ENCODE data around the gene IGDCC3.

DNA sequence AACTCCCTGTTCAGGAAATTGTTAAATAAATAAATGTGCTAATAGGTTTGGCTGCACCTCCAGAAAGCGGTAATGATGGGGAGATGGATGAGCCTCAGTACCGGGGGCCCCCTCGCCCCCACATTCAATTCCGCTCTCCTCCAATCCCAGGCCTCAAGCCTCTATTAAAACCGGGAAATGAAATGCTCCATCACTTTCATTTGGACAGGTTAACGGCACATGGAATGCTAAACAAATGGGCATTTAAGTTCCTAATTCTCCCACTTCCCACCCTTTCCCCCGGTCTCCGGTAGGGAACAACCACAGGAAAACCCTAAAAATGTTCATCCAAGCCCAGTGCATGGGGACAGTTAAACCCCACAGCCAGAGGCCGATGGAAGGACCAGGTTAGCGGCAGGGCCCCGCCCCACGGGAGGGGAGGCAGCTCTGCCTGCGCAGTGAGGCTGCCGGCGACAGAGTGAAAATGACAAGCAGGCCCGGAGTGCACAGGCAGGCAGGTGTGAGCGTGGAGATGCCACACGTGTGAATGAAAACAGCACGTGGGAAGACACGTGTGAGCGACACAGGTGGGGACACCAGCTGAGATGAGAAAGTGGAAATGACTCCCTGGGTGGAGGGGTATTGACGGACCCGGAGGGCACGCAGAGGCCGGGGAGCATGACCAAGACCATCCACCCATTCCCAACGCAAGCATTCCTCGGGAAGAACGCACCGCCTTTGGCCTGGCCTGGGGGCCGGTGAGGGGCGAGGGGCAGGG lies 45.2 kb downstream of the IGDCC3 start:
- TF ChIP-seq POLR2A (IDR thresholded peaks at IDR 0.05) = no peak
- TF ChIP-seq, protein P1, sequence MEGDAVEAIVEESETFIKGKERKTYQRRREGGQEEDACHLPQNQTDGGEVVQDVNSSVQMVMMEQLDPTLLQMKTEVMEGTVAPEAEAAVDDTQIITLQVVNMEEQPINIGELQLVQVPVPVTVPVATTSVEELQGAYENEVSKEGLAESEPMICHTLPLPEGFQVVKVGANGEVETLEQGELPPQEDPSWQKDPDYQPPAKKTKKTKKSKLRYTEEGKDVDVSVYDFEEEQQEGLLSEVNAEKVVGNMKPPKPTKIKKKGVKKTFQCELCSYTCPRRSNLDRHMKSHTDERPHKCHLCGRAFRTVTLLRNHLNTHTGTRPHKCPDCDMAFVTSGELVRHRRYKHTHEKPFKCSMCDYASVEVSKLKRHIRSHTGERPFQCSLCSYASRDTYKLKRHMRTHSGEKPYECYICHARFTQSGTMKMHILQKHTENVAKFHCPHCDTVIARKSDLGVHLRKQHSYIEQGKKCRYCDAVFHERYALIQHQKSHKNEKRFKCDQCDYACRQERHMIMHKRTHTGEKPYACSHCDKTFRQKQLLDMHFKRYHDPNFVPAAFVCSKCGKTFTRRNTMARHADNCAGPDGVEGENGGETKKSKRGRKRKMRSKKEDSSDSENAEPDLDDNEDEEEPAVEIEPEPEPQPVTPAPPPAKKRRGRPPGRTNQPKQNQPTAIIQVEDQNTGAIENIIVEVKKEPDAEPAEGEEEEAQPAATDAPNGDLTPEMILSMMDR (IDR thresholded peaks at IDR 0.05) = no peak

Measured in uterus (tissue), 2 donors.